HepG2 (cell line): ENCODE results near the gene MACROD2. TPM values are rescaled to one million over a fixed set of nuclear protein-coding genes. Genes with fewer than 3 reads are reported as not detected.

ENCODE experiments used
- ATAC-seq: fragments of 200-7000 bp; cut with Tn5 transposase; 3 replicates; pipeline ENCODE4 v1.9.1; 2020; ENCODE audit warnings: mild to moderate bottlenecking, moderate library complexity
- BruUV-seq: library from RNA; stranded (reverse); fragments of 400-500 nt; replicated peaks from 2 replicates; lab custom pipeline; 2021; lab: Mats Ljungman, UMichigan
- CTCF ChIA-PET: fragments of 300-600 bp; formaldehyde crosslinking; extraction: SDS; loops from one replicate; lab custom pipeline; 2021; ENCODE audit warnings: low total read pairs, inconsistent platforms, low intra/inter-chr PET ratio; lab: Yijun Ruan, JAX
- POLR2A ChIA-PET: fragments of 350-600 bp; sonication (Branson Sonifier 250); formaldehyde crosslinking; loops from one replicate; lab custom pipeline; 2020; ENCODE audit warnings: antibody characterized with exemption, inconsistent platforms; lab: Yijun Ruan, JAX
- DNase-seq: peaks from one replicate; pipeline ENCODE4 v3.0.0-alpha.2; 2015; ENCODE audit warnings: low spot score
- FAIRE-seq: peaks from 3 replicates; lab custom pipeline; 2011; peaks lifted over from hg19 to GRCh38; lab: Jason Lieb, UNC
- H2AFZ ChIP-seq: one replicate; pipeline ENCODE4 v1.6.1; 2011; ENCODE audit warnings: low read length, inconsistent platforms
- H3K27ac ChIP-seq: fragments of 300-600 bp; 3 replicates; pipeline ENCODE4 v1.8.0; 2011; ENCODE audit warnings: mixed run types, mild to moderate bottlenecking, mixed read lengths, low read length, inconsistent platforms; ENCODE audit not compliant: insufficient read depth; ENCODE audit errors: extremely low read length
- H3K27me3 ChIP-seq, 2 experiments: fragments of 200-600 bp in 1 of 2; 2 replicates in 1 of 2; 3 replicates in 1 of 2; pipeline versions ENCODE4 v1.6.0 to v1.8.0; 2011; ENCODE audit warnings: low read length in 2 of 2, mild to moderate bottlenecking in 2 of 2, moderate library complexity in 2 of 2, inconsistent platforms in 1 of 2; ENCODE audit not compliant: insufficient read depth in 2 of 2, control insufficient read depth in 1 of 2
- H3K36me3 ChIP-seq, 2 experiments: fragments of 200-600 bp in 1 of 2; replicated peaks in 1 of 2; 2 replicates in 1 of 2; 3 replicates in 1 of 2; pipeline versions ENCODE4 v1.5.1 to v1.8.0; 2011; ENCODE audit warnings: low read length in 2 of 2, inconsistent platforms in 1 of 2; ENCODE audit not compliant: insufficient read depth in 2 of 2, control insufficient read depth in 1 of 2
- H3K4me1 ChIP-seq: 2 replicates; pipeline ENCODE4 v1.5.1; 2012; ENCODE audit warnings: low read length, inconsistent platforms; ENCODE audit not compliant: insufficient read depth
- H3K4me2 ChIP-seq: 2 replicates; pipeline ENCODE4 v1.6.0; 2011; ENCODE audit warnings: low read depth, low read length, inconsistent platforms
- H3K4me3 ChIP-seq, 3 experiments: fragments of 200-600 bp in 1 of 3; sonication (generic), shearing (Covaris generic) in 1 of 3; replicated peaks in 1 of 3; 2 replicates each; pipeline ENCODE4 v1.5.1; 2011 to 2016; ENCODE audit warnings: low read length in 3 of 3, inconsistent platforms in 2 of 3, low read depth in 2 of 3, mild to moderate bottlenecking in 2 of 3, control low read depth in 1 of 3, mixed read lengths in 1 of 3; ENCODE audit not compliant: insufficient read depth in 1 of 3
- H3K79me2 ChIP-seq: one replicate; pipeline ENCODE4 v1.6.1; 2011; ENCODE audit warnings: low read length, inconsistent platforms; ENCODE audit not compliant: insufficient read depth
- H3K9ac ChIP-seq: 2 replicates; pipeline ENCODE4 v1.6.0; 2011; ENCODE audit warnings: mild to moderate bottlenecking, low read depth, low read length, inconsistent platforms; ENCODE audit not compliant: insufficient read depth
- H3K9me3 ChIP-seq: 2 replicates; pipeline ENCODE4 v1.5.1; 2012; ENCODE audit warnings: mild to moderate bottlenecking, low read length
- H4K20me1 ChIP-seq: 2 replicates; pipeline ENCODE4 v1.6.0; 2011; ENCODE audit warnings: inconsistent platforms, mild to moderate bottlenecking, low read length, moderate library complexity; ENCODE audit not compliant: insufficient read depth
- ASH2L ChIP-seq: fragments of 300-600, 200-600 bp; sonication (generic); IDR thresholded peaks from 2 replicates; pipeline ENCODE4 v1.7.0; 2017; ENCODE audit warnings: low read depth, mild to moderate bottlenecking, moderate library complexity, mixed read lengths, low read length; ENCODE audit not compliant: insufficient read length
- DRAP1 ChIP-seq: IDR thresholded peaks from 2 replicates; pipeline ENCODE4 v1.6.1; 2016; ENCODE audit warnings: missing genetic modification reagents, missing compliant biosample characterization
- E2F2 ChIP-seq: sonication (generic); formaldehyde crosslinking; IDR thresholded peaks from 2 replicates; pipeline ENCODE4 v1.4.0; 2020; ENCODE audit warnings: missing genetic modification reagents, borderline replicate concordance
- HMG20B ChIP-seq: conservative IDR thresholded peaks from 2 replicates; pipeline ENCODE4 v1.6.1; 2016; ENCODE audit warnings: missing genetic modification reagents, missing compliant biosample characterization
- MXD4 ChIP-seq: IDR thresholded peaks from 2 replicates; pipeline ENCODE4 v1.6.1; 2016; ENCODE audit warnings: mild to moderate bottlenecking, missing biosample characterization, missing genetic modification reagents
- PHF5A ChIP-seq: IDR thresholded peaks from one replicate; pipeline ENCODE4 v1.6.1; 2018; ENCODE audit warnings: low read depth, missing genetic modification reagents; ENCODE audit not compliant: unreplicated experiment
- ZMAT3 ChIP-seq: sonication (generic); formaldehyde crosslinking; conservative IDR thresholded peaks from 2 replicates; pipeline ENCODE4 v1.7.0; 2021; ENCODE audit warnings: missing genetic modification reagents
- ZNF710 ChIP-seq: sonication (generic); formaldehyde crosslinking; IDR thresholded peaks from 2 replicates; pipeline ENCODE4 v1.5.0; 2020; ENCODE audit warnings: mild to moderate bottlenecking, missing genetic modification reagents, borderline replicate concordance
- ZNF772 ChIP-seq: sonication (generic); formaldehyde crosslinking; IDR thresholded peaks from 2 replicates; pipeline ENCODE4 v1.5.0; 2020; ENCODE audit warnings: mild to moderate bottlenecking, missing genetic modification reagents
- WGBS: methylation state at CpG from one replicate; pipeline ENCODE4 v1.1.6; 2017; ENCODE audit warnings: low lambda C conversion rate; 5-methylcytosine and 5-hydroxymethylcytosine counted together
- in situ Hi-C: cut with HindIII; loops from 2 replicates; pipeline ENCODE4 v1.10.0; 2017; ENCODE audit warnings: low pct_unique_long_range_greater_than_20kb; ENCODE audit not compliant: extremely low pct_ligation_motif_present
- intact Hi-C: fragments of 100-400 bp; cut with micrococcal nuclease; formaldehyde crosslinking; loops from one replicate; pipeline ENCODE4 v1.10.0; 2022; ENCODE audit not compliant: unreplicated experiment
- polyA plus RNA-seq, 8 experiments: library from polyadenylated mRNA; depleted of rRNA in 3 of 8; stranded (reverse) in 7 of 8; unstranded in 1 of 8; fragments of >200 nt; fragmentation: Illumina TruSeq in 4 of 8; extraction: Trizol in 4 of 8; gene quantifications; 2 replicates each; pipeline versions ENCODE4 v1.2.1 to v1.2.3, GENCODE V29; 2011 to 2016; ENCODE audit warnings: low read depth in 4 of 8, missing spikeins in 1 of 8, mixed read lengths in 1 of 8; ENCODE audit not compliant: insufficient read depth in 1 of 8
- total RNA-seq, 5 experiments: library from RNA; depleted of rRNA; stranded (reverse); fragments of >200 nt; fragmentation: Illumina TruSeq; extraction: Trizol; gene quantifications; 2 replicates each; pipeline ENCODE4 v1.2.3, GENCODE V29; 2016; ENCODE audit warnings: low read depth in 1 of 5

MACROD2 gene
- total and polyA plus RNA-seq, 2 of the 13 experiments (the other 11 are each of a cell fraction or from before 2014, with no cell fraction given) = 0.13 to 0.51 TPM

GRCh38 chr20:14800707-14801425 lies 805.5 kb downstream of the MACROD2 start:
- Histone ChIP-seq H3K4me2 (no peak overlapping the region), H4K20me1 (no peaks in the 10 kb centered on the region), H3K9me3 (peaks cover 13% of the 10 kb centered on the region; the same call in 1 of the 2 replicates), H3K27me3 (no peaks in the 10 kb centered on the region), H2AFZ (no peak overlapping the region), H3K79me2 (no peaks in the 10 kb centered on the region), H3K36me3 (no peaks in the 10 kb centered on the region), H3K9ac (no peak overlapping the region), H3K4me1 (no peaks in the 10 kb centered on the region), H3K27ac (no peak overlapping the region), H3K4me3 (no peak overlapping the region)
- 36% methylated on average over 7 of the region's 7 CpGs for WGBS
- in situ Hi-C loops = no loop called here
- no TSS peak for BruUV-seq
- intact Hi-C loops = no loop called here
- ATAC-seq = no peak
- no peak for DNase-seq
- TF ChIP-seq ASH2L (no peak), ZMAT3 (CRISPR knock-in tag) (no peak), ZNF710 (no peak), DRAP1 (CRISPR knock-in tag) (no peak), ZNF772 (CRISPR knock-in tag) (no peak), MXD4 (CRISPR knock-in tag) (no peak), HMG20B (no peak), E2F2 (CRISPR knock-in tag) (no peak), PHF5A (CRISPR knock-in tag) (no peak)
- ChIA-PET CTCF (no interaction called here), POLR2A (no interaction called here)
- no peak for FAIRE-seq
